ENCODE data around the gene TMEM138.

The TMEM138 gene

DNA sequence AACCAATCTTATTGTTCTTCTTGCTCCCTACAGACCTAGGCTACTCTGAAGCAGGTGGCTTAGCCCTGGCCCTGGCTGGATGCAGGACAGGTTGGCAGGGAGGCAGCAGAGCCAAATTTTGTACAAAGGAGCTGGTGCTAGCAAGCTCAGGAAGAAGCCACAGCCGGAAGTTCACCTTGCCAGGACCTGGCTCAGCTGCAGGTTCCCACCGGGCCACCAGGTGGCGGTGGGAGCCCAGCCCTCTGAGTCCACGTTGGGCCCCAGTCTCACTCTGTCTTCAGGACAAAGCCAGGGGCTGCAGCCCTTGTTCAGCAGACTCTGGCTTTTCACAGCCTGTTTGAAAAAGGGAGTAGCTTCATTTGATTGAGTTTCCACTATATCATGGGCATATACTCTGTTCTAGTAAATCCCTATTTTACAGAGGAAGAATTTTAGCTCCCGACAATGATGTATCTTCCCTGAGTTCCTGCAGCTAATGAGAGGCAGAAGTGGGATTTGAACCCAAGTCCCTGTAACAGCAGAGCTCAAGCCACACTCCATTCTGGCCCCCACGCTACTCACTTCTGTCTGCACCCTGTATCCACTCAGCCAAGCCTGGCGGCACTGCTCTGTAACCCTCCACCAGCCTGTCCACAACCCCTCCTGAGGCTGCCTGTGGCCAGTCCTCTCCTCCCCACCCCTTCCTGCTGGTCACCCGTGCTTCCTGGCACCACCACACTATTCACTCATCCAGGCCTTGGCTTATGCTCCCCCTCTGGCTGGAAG lies 25.8 kb upstream of the TMEM138 start:
- no peak for TF ChIP-seq POLR2A (IDR thresholded peaks at IDR 0.05; ENCODE audit: low read depth, low read length)
- peak; percentile 83 for DNase-seq (ENCODE audit: insufficient read length, low spot score)
- FAIRE-seq = no peak

DNA sequence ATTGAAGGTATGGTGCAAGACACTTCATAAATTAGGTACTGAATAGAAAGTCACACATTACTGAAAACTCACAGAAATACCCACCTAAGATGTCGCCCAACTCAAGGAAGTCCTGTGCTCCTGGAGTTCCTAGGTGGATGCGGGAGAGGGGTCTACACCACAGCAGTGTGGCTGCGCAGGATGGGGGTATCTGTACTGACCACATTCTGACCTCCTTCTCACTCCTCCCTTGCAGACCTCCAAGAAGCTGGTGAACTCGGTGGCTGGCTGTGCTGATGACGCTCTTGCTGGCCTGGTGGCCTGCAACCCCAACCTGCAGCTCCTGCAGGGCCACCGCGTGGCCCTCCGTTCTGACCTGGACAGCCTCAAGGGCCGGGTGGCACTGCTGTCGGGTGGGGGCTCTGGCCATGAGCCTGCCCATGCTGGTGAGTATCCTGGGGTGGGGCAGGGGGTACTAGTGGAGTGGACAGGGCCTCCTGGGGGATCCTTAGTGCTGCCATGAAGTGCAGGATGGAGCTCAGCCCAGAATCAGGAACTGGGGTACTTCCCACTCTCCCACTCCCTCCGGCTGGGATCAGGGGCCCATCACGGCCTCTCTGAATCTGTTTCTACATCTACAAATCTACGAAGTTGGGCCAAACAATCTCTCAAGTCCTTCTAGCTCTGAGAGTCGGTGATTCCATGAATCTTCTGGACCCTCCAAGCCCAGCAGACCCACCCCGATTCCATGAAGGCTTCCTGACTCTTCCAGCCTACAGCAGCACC lies 24.3 kb upstream of the TMEM138 start:
- FAIRE-seq = no peak
- TF ChIP-seq POLR2A (IDR thresholded peaks at IDR 0.05; ENCODE audit: low read depth, low read length) = no peak
- DNase-seq (ENCODE audit: insufficient read length, low spot score) = no peak

DNA sequence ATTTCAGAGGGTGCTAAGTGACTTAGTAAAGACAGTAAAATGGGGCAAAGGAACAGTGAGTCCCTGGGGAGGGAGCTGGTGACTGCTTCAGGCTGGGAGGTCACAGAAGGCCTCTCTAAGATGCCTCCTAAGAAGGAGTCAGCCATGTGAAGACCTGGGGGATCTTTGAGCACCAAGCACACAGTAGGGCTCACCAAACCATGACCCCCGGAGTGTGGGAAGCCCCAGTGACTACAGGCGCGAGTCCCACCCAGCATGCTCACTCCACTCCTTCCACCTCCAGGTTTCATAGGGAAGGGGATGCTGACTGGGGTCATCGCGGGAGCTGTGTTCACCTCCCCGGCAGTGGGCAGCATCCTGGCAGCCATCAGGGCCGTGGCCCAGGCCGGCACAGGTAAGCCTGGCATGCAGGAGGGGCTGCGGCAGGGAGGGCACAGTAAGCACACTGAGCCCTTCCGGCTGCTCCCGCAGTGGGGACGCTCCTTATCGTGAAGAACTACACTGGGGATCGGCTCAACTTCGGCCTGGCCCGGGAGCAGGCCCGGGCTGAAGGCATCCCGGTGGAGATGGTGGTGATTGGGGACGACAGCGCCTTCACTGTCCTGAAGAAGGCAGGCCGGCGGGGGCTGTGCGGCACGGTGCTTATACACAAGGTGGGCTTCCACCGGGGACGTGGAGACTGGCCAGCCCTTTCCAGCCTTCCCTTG lies 23.2 kb upstream of the TMEM138 start:
- DNase-seq (ENCODE audit: insufficient read length, low spot score) = no peak
- no peak for FAIRE-seq
- TF ChIP-seq POLR2A (IDR thresholded peaks at IDR 0.05; ENCODE audit: low read depth, low read length) = no peak

DNA sequence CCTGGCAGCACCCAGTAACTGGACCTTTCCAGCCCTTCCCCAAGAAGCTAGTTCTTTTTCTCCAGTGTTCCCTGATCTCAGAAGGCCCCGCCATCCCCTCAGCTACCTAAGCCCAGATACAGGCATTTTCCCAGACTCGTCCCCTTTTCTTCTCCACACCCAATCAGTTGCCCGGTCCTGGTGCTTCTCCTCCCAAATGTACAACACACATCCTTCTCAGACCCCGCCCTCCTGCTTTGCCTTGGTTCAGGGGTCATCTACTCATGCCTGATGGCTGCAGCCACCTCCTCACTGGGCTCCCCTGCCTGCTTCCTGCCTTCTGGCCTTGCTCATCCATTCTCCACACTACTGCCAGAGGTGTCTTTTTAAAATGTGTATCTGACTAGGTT lies 22.7 kb upstream of the TMEM138 start:
- TF ChIP-seq POLR2A (IDR thresholded peaks at IDR 0.05; ENCODE audit: low read depth, low read length) = no peak
- no peak for FAIRE-seq

DNA sequence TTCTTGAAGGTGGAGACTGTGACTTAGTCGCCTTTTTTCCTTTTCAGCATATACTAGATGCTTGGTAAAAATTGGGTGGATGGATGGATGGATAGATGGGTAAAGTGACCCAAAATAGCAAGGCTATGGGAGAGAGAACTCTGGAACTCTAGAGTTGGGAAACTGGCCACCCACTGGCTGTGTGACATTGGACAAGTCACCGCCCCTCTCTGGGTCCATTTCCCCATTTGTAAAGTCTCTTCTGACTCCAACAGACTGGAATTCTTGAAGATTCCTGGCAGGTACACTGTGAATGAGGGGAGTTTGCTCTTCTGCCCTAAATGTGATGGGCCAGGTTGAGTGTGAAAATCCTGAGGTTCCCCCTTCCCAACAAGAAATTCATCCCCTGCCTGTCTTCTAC lies 21.2 kb upstream of the TMEM138 start:
- DNase-seq (ENCODE audit: insufficient read length, low spot score) (no peak), FAIRE-seq (no peak)
- TF ChIP-seq POLR2A (IDR thresholded peaks at IDR 0.05; ENCODE audit: low read depth, low read length) = no peak

More for the DNA sequence above, 22.7 kb upstream of the TMEM138 start:
- no peak for DNase-seq (ENCODE audit: insufficient read length, low spot score)

DNA sequence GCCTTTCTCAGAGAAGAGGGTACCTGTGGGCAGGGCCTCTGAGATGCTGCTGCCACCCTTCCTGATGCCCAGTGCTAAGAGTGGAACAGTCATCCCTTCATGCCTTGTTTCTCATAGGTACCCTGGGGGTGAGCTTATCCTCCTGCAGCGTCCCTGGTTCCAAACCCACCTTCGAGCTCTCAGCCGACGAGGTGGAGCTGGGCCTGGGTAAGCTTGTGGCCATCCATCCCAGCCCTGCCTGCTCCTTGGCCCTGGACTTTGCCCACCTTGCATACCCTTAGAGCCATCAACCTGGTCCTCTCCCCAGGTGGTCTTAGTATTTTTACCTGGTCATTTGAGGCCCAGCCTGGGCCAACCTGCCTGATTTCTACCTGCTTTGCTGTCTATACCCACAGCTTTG lies 20.5 kb upstream of the TMEM138 start:
- TF ChIP-seq POLR2A (IDR thresholded peaks at IDR 0.05; ENCODE audit: low read depth, low read length) = no peak
- FAIRE-seq = no peak
- no peak for DNase-seq (ENCODE audit: insufficient read length, low spot score)

DNA sequence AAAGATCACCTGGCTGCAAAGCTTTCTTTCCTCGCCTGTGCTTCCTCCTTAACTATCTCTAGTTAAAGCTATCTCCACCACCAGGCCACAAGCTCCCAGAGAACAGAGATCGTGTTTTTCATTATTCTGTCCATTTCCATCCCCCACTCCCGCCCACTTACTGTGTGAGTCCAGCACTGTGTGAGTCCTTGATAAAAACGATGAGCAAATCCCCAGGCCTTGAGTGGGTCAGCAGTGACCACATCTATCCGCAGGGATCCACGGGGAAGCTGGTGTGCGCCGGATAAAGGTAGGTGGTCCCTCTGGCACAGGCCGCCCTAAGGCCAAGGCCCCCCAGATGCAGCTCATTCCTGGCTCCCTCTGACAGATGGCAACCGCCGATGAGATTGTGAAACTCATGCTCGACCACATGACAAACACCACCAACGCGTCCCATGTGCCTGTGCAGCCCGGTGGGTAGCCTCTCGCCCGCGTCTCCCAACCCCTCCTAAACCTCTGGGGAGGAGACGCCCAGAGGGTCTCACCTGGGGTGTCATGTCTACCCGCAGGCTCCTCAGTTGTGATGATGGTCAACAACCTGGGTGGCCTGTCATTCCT lies 19.9 kb upstream of the TMEM138 start:
- no peak for FAIRE-seq
- DNase-seq (ENCODE audit: insufficient read length, low spot score) = no peak
- no peak for TF ChIP-seq POLR2A (IDR thresholded peaks at IDR 0.05; ENCODE audit: low read depth, low read length)

DNA sequence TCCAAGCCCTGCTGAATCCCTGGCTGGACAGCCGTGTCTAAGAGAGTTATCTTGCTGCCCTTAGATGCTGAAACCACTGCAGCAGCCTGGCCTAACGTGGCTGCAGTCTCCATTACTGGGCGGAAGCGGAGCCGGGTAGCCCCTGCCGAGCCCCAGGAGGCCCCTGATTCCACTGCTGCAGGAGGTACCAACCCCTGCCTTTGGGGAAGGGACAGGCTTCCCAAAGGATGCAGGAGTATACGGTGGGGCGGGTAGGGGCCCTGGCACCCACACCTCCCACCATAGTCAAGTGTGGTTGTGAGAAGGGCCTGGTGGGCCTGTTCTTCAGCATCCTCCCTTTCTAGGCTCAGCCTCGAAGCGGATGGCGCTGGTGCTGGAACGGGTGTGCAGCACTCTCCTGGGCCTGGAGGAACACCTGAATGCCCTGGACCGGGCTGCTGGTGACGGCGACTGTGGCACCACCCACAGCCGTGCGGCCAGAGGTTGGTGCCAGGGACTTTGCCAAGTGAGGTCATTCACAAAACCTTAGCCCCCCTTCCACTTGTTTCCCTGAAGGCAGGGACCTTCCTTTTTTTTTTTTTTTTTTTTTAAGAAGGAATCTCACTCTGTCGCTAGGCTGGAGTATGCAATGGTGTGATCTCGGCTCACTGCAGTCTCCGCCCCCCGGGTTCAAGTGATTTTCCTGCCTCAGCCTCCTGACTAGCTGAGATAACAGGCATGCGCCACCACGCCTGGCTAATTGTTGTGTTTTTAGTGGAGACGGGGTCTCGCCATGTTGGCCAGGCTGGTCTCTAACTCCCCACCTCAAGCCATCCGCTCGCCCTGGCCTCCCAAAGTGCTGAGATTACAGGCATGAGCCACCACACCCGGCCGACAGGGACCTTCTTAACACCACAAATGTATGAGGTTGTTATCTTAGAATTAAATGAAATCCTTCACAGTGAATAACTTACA lies 18.1 kb upstream of the TMEM138 start:
- DNase-seq (ENCODE audit: insufficient read length, low spot score) (no peak), FAIRE-seq (no peak)
- no peak for TF ChIP-seq POLR2A (IDR thresholded peaks at IDR 0.05; ENCODE audit: low read depth, low read length)

DNA sequence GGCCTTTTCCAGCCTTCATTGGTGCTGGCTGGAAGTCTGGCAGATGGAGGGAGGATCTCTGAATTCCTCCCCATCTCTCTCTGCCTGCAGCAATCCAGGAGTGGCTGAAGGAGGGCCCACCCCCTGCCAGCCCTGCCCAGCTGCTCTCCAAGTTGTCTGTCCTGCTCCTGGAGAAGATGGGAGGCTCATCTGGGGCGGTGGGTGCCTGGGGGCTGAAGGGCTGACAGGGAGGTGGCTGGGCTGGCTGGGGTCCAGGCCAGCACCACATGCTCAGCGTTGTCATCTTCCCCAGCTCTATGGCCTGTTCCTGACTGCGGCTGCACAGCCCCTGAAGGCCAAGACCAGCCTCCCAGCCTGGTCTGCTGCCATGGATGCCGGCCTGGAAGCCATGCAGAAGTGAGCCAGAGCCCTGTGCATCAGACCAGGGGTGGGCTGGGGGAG lies 17.0 kb upstream of the TMEM138 start:
- no peak for FAIRE-seq
- TF ChIP-seq POLR2A (IDR thresholded peaks at IDR 0.05; ENCODE audit: low read depth, low read length) = no peak
- DNase-seq (ENCODE audit: insufficient read length, low spot score) = no peak

DNA sequence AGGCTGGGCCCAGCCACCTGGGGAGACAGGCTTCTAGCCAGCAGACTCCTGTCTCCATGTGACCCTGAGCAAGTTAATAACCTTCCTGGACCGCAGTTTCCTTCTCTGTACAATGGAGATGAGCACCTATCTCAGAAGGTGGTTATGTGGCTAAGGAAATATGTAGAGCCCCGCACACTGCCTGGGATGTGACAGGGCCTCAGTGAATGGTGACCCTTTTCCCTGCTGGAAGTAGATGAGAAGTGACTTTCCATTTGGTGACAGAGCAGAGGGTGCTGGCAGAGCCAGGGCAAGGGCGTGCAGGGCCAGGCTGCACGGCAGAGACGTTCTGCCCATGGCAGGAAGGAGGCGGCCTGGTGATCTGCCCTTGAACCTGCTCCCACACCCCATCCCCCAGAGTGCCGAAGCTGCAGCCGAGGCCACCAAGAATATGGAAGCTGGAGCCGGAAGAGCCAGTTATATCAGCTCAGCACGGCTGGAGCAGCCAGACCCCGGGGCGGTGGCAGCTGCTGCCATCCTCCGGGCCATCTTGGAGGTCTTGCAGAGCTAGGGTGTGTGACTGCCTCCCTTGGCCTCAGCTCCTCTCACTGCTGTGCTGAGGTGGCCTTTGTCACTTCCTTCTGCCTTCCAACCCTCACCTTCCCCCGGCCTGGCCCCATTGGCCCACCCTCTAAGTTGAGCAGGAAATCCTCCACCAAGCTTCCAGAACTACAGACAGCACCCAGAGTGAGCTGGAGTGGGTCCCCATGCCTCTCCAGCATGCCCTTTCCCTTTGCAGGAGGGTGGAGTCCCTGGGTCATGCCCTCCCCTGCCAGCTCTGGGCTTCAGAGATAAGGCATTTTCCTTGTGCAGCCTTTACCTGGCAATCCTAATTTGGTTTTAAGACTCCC lies 16.0 kb upstream of the TMEM138 start:
- no peak for TF ChIP-seq POLR2A (IDR thresholded peaks at IDR 0.05; ENCODE audit: low read depth, low read length)
- no peak for DNase-seq (ENCODE audit: insufficient read length, low spot score)
- FAIRE-seq = no peak

DNA sequence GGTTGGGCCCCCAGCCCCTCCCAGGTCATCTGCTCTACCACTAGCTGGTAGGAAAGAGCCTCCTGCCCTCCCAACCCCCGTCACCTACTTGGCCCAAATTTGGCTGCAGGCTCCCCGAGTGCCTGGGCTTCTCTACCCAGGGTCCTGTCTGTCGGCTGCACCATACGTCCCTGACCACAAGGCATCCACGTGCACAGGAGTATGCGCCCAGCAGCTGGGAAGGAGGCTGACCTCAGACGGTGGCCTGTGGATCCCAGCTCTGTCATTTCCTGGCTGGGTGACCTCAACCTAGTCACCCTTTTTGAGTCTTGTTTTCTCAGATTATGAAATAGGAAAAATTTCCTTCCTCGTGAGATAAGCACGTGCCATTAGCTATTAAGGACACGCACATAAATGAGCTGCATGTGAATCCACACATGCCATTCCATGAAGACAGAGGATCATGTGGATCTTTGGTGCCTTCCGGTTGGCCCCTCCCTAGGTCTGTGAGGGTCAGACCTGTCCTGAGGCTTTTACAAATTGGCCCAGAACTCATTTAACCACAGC lies 14.2 kb upstream of the TMEM138 start:
- DNase-seq (ENCODE audit: insufficient read length, low spot score) = no peak
- no peak for TF ChIP-seq POLR2A (IDR thresholded peaks at IDR 0.05; ENCODE audit: low read depth, low read length)
- FAIRE-seq = no peak
